CD4-positive, alpha-beta T cell (primary cell): ENCODE measurements around the gene PIEZO1. TPM values are rescaled to one million over a fixed set of nuclear protein-coding genes. Genes with fewer than 3 reads are reported as not detected.

Source experiments
- ATAC-seq: fragments of 200-7000 bp; cut with Tn5 transposase; one replicate; pipeline ENCODE4 v1.10.0; 2022; ENCODE audit warnings: mild to moderate bottlenecking; ENCODE audit not compliant: poor library complexity
- CTCF ChIA-PET: fragments of 350-600 bp; sonication (Branson Sonifier 250); formaldehyde crosslinking; loops from one replicate; lab custom pipeline; 2021; ENCODE audit warnings: antibody characterized with exemption, inconsistent platforms; lab: Charles Lee
- POLR2A ChIA-PET: fragments of 350-600 bp; sonication (Branson Sonifier 250); formaldehyde crosslinking; loops from one replicate; lab custom pipeline; 2021; ENCODE audit warnings: antibody characterized with exemption, inconsistent platforms; lab: Charles Lee
- DNase-seq, 14 experiments: peaks; one replicate each; pipeline ENCODE4 v3.0.0-alpha.2; 2013 to 2020; ENCODE audit warnings: mixed read lengths in 2 of 14
- H3K27ac ChIP-seq, 2 donors: one replicate each; pipeline versions ENCODE4 v1.5.1 to v1.7.0; 2013; ENCODE audit warnings: low read length in 2 of 2, low read depth in 1 of 2, mild to moderate bottlenecking in 1 of 2
- H3K27me3 ChIP-seq, 2 experiments: 1 replicate in 1 of 2; 2 replicates in 1 of 2; pipeline versions ENCODE4 v1.6.1 to v1.7.0; 2013; ENCODE audit warnings: low read length in 2 of 2, control low read depth in 1 of 2, mild to moderate bottlenecking in 1 of 2, moderate library complexity in 1 of 2; ENCODE audit not compliant: insufficient read depth in 2 of 2, control insufficient read depth in 1 of 2
- H3K36me3 ChIP-seq: one replicate; pipeline ENCODE4 v1.6.1; 2013; ENCODE audit warnings: low read length, control low read depth; ENCODE audit not compliant: insufficient read depth
- H3K4me1 ChIP-seq: one replicate; pipeline ENCODE4 v1.6.1; 2013; ENCODE audit warnings: low read length, control low read depth; ENCODE audit not compliant: insufficient read depth
- H3K4me3 ChIP-seq: one replicate; pipeline ENCODE4 v1.5.1; 2013; ENCODE audit warnings: mild to moderate bottlenecking, low read length, moderate library complexity
- H3K9me3 ChIP-seq, 2 experiments: 1 replicate in 1 of 2; 2 replicates in 1 of 2; pipeline versions ENCODE4 v1.6.1 to v1.7.0; 2013; ENCODE audit warnings: low read length in 2 of 2, mild to moderate bottlenecking in 2 of 2, control low read depth in 1 of 2, moderate library complexity in 1 of 2; ENCODE audit not compliant: control insufficient read depth in 1 of 2, insufficient read depth in 1 of 2
- H3K27ac Mint-ChIP-seq: one replicate; pipeline ENCODE4 v1.8.0; 2020; ENCODE audit warnings: mixed read lengths
- H3K27me3 Mint-ChIP-seq: one replicate; pipeline ENCODE4 v1.8.0; 2021; ENCODE audit warnings: mixed read lengths
- H3K36me3 Mint-ChIP-seq: one replicate; pipeline ENCODE4 v1.8.0; 2021; ENCODE audit warnings: low read depth, mixed read lengths
- H3K4me1 Mint-ChIP-seq: one replicate; pipeline ENCODE4 v1.8.0; 2021; ENCODE audit warnings: low read depth, mixed read lengths
- H3K4me3 Mint-ChIP-seq: one replicate; pipeline ENCODE4 v1.8.0; 2020; ENCODE audit warnings: mild to moderate bottlenecking, mixed read lengths
- H3K9me3 Mint-ChIP-seq: one replicate; pipeline ENCODE4 v1.8.0; 2020; ENCODE audit warnings: mixed read lengths
- intact Hi-C, 2 experiments: fragments of 100-400 bp; cut with DNase I in 1 of 2; cut with micrococcal nuclease in 1 of 2; formaldehyde crosslinking; loops; one replicate each; pipeline versions ENCODE4 v1.15.1 to v1.9.0; 2023 to 2025; cut with DNase I, micrococcal nuclease
- total RNA-seq, 174 experiments: library from RNA in 2 of 174; stranded (reverse) in 2 of 174; gene quantifications; one replicate each; pipeline ENCODE4 v1.2.3 and lab custom pipeline; 2021 to 2026
- TF ChIP-seq, protein P1 (sequence below): fragments of 200-600 bp; IDR thresholded peaks from one replicate; pipeline ENCODE4 v1.8.0; 2022; ENCODE audit warnings: antibody characterized with exemption, mild to moderate bottlenecking

PIEZO1 gene
- total RNA-seq, 2 experiments from 2014 or later = 142 to 146 TPM

DNA sequence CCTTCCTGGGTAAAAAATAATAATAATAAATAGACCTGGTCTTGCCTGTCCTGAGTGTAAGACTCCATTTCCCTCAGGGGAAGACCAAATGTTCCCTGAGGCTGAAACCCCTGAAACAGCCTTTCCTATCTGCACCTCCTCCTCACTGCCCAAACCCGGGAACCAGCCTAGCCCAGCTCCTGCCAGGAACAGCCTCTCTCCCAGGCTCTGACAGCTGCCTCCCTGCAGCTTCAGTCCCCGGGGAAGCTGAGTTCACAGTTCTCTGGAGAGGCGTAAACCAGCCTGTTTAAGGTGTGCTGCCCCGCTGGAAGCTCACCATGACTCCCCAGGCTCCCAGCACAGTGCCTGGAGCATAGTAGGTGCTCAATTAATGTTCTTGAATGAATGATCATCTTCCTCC lies 11.3 kb upstream of the PIEZO1 start:
- no peaks in the 10 kb centered on the region for H3K9me3 Mint-ChIP-seq
- peak overlapping the region in 1 of 2 donors; percentile 60 for H3K27ac ChIP-seq
- peaks cover 66% of the 10 kb centered on the region for H3K4me1 ChIP-seq
- H3K36me3 Mint-ChIP-seq = no peaks in the 10 kb centered on the region
- no peaks in the 10 kb centered on the region for H3K27me3 ChIP-seq
- TF ChIP-seq, protein P1, sequence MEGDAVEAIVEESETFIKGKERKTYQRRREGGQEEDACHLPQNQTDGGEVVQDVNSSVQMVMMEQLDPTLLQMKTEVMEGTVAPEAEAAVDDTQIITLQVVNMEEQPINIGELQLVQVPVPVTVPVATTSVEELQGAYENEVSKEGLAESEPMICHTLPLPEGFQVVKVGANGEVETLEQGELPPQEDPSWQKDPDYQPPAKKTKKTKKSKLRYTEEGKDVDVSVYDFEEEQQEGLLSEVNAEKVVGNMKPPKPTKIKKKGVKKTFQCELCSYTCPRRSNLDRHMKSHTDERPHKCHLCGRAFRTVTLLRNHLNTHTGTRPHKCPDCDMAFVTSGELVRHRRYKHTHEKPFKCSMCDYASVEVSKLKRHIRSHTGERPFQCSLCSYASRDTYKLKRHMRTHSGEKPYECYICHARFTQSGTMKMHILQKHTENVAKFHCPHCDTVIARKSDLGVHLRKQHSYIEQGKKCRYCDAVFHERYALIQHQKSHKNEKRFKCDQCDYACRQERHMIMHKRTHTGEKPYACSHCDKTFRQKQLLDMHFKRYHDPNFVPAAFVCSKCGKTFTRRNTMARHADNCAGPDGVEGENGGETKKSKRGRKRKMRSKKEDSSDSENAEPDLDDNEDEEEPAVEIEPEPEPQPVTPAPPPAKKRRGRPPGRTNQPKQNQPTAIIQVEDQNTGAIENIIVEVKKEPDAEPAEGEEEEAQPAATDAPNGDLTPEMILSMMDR = no peak
- H3K4me1 Mint-ChIP-seq = peaks cover 54% of the 10 kb centered on the region
- no peak overlapping the region for H3K4me3 Mint-ChIP-seq
- DNase-seq (no peak), ATAC-seq (no peak)
- intact Hi-C loops = no loop called here
- no peaks in the 10 kb centered on the region for H3K9me3 ChIP-seq
- H3K27ac Mint-ChIP-seq = peak overlapping the region; percentile 71
- POLR2A ChIA-PET = interaction anchor here (1.2 to 3.8 kb wide), 2 partner anchors 15 kb away, joined by 3 to 22 read pairs; partner anchors contain the start of gene APRT
- CTCF ChIA-PET = no interaction called here
- no peak overlapping the region for H3K4me3 ChIP-seq
- H3K27me3 Mint-ChIP-seq = no peaks in the 10 kb centered on the region
- no peaks in the 10 kb centered on the region for H3K36me3 ChIP-seq

- Histone ChIP-seq H3K27ac (peak overlapping the region; percentile 21 to 34), H3K27me3 (no peaks in the 10 kb centered on the region), H3K4me1 (peaks cover 73% of the 10 kb centered on the region), H3K36me3 (no peaks in the 10 kb centered on the region), H3K4me3 (peak overlapping the region; percentile 14), H3K9me3 (no peaks in the 10 kb centered on the region)
- no peaks in the 10 kb centered on the region for H3K9me3 Mint-ChIP-seq
- peaks cover 59% of the 10 kb centered on the region for H3K4me1 Mint-ChIP-seq
- no peaks in the 10 kb centered on the region for H3K27me3 Mint-ChIP-seq
- H3K4me3 Mint-ChIP-seq = peak overlapping the region; percentile 25
- H3K36me3 Mint-ChIP-seq = no peaks in the 10 kb centered on the region
- ATAC-seq = no peak
- CTCF ChIA-PET = interaction anchor here (1.1 to 3.1 kb wide), 2 partner anchors 9 to 56 kb away, joined by 3 to 16 read pairs; no protein-coding TSS in a partner anchor
- intact Hi-C loops = no loop called here
- peak overlapping the region; percentile 84 for H3K27ac Mint-ChIP-seq
- peak in 2 of 14 experiments; percentile 27 to 40 for DNase-seq
- POLR2A ChIA-PET = interaction anchor here (0.9 to 3.1 kb wide), 5 partner anchors 9 to 93 kb away, joined by 3 to 19 read pairs (median 5); partner anchors contain the start of gene CDT1
- TF ChIP-seq, protein P1 = no peak
Measured at GRCh38 chr16:88793251-88793954, 8.4 kb upstream of the PIEZO1 start.

DNA sequence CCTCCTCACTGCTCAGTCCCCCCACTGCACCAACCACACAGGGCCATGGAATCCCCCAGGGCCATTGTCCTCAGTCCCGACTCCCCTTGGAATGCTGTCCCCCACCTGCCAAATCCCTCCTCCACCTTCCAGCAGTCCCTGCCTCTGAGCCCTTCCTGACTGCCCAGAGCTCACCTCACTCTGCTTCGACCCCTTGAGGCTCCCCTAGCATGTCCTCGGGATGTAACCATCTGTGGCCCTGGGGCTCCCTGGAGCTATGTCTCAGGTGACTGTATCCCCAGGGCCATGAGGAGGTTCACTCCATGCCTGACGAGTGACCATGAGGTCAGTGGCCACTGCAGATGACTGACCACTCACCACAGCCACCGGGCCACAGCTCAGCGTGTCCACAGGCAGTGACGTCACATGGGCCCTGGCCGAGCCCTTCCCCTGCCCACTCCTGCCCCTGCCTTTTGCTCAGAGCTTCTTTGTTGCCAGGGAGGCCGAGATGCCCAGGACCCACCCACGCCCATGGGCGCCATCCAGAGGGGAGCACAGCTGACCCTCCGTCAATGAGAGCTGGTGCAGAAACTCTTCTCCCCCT lies 7.7 kb upstream of the PIEZO1 start:
- no peaks in the 10 kb centered on the region for H3K27me3 ChIP-seq
- peaks cover 73% of the 10 kb centered on the region for H3K4me1 ChIP-seq
- H3K27ac ChIP-seq = peak overlapping the region in 1 of 2 donors; percentile 70
- no peaks in the 10 kb centered on the region for H3K36me3 ChIP-seq
- Mint-ChIP-seq H3K27ac (peak overlapping the region; percentile 72), H3K4me3 (peak overlapping the region; percentile 66), H3K27me3 (no peaks in the 10 kb centered on the region), H3K9me3 (no peaks in the 10 kb centered on the region), H3K36me3 (no peaks in the 10 kb centered on the region), H3K4me1 (peaks cover 59% of the 10 kb centered on the region)
- DNase-seq (no peak), ATAC-seq (no peak)
- CTCF ChIA-PET = interaction anchor here (1.1 to 3.1 kb wide), 2 partner anchors 10 to 55 kb away, joined by 3 to 16 read pairs; no protein-coding TSS in a partner anchor
- H3K9me3 ChIP-seq = no peaks in the 10 kb centered on the region
- intact Hi-C loops = no loop called here
- no peak overlapping the region for H3K4me3 ChIP-seq
- TF ChIP-seq, protein P1 = no peak
- POLR2A ChIA-PET = interaction anchor here (0.9 to 3.1 kb wide), 4 partner anchors 9 to 92 kb away, joined by 3 to 19 read pairs (median 4); no protein-coding TSS in a partner anchor
